HG02852 (cell line): ENCODE measurements around the gene IRF2BP2.

Experiments used
- ATAC-seq: cut with Tn5 transposase; IDR thresholded peaks from one replicate; pipeline ENCODE4 v1.9.1; 2021; ENCODE audit warnings: mild to moderate bottlenecking, moderate library complexity; ENCODE audit not compliant: unreplicated experiment

The IRF2BP2 gene

DNA sequence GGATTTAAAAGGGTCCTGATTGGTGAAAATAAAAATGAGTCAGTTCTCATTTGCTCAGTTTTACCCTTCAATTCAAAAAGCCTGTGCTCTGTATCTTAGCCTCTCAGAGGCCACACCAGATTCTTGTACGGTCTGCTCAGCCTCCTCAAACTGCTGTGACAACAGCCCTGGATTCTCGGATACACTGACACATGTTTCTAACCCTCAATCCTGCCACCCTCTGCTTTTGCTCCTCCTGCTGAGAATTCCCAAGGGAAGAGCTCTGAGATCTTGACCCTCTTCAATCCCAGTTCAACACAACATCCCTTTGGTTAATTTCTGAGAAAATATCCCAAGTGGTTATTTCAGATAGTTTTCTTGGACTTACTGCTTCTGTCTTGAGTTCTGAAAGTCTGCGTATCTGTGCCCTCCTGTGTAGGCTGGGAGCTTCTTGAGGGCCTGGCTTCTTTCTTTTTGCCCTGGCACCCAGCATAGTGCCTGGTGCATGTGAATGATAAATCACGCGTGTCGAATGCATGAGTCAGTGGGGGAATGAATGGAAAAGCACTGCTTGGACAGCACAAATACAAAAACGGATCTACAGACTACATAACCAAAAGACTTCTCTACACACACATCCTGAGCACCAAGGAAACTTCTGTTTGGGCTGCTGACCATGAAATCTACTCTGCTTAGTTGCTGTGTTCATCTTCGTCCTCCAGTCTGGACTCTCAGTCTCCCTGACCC is 24.5 kb downstream of the IRF2BP2 start:
- no peak for ATAC-seq

DNA sequence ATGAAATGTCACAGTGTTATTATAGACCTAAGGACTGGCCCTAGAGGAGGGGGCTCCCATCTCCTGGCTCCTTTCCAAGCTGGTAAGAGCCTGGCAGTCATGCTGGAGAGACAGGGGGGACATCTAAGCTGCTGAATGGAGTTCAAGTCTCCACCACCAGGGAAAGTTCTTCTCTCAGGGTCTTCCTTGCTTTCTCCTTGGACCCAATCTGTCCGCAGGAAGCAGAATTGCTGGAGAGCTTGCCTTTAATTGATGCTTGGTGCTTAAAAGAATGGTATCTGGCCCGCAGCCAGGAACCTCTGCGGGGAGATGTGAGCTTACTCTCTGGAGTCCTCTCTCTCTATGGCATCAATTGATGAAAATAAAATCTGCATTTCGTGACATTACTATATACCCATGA is 25.1 kb downstream of the IRF2BP2 start:
- ATAC-seq, result no peak

DNA sequence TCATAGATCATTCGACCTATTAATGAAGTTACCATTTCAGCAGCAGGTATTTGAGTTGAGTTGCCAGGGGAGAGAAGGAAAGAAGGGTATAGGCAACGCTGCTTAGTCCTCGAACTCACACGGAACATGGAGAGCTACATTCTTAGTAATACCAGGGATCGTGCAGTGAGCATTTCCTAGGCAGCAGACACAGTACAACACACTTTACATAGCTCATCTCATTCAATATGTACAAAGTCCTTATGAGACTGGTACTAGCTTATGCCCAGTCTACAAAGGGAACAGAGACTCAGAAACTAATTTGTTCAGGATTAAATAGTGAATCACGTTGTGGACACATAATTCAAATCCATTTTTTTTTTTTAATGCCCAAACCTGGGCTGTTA is 25.6 kb downstream of the IRF2BP2 start:
- no peak for ATAC-seq

DNA sequence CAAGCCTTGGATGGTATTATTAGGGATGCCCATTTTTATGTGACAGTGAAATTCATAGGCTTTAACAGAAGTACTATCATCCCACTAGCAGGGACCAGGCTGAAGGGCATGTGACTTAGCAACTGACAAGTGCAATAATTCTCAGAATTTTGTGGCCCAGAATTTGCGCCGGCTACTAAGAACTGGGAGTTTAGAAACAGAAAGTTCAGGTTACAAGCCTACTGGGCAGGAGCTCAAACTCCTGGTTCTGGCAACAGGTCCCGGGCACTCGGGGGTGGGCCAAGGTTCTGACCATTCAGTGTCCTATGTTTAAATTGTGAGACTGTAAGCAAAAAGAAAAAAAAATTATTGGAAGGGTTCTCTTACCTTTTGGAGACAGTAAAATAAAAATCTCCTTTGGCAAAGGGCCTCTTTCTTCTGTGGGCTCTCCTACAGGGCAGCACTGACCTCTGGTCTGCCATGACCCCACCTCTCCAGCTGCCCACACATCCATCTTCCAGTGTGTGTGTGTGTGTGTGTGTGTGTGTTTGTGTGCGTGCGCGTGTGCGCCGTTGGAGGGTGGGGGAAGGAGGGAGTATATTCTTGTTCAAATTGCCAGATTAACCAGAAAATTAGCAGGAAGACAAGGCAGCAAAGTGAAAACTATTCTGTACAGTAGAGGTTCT is 26.1 kb downstream of the IRF2BP2 start:
- ATAC-seq, result no peak

DNA sequence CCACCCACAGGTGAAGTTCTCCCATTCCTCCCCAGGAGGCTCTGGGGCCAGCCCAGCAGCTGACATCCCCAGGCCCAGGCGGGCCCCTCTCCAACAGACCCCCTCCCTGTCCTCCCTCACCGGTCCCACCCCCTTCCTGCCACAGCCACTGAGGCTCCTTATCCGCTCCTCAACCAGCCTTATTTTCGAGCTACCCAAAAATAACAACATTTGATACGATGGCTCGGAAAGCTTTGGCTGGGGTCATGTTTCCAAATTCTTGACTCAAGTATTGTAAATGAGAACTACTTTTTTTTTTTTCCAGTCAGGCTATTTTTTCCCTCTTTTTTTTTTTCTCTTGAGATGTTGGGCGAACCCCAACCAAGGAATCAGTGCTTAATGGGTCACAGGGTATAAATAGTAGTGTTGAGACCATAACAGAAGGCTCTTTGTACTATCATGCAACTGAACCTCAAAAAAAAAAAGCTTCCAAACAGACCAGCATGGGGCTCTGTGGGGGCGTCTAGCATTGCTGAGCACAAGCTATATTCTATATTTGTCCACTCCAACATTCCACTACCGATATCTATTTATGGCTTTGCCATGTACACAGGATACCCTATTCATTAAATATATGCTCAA is 27.2 kb downstream of the IRF2BP2 start:
- no peak for ATAC-seq

DNA sequence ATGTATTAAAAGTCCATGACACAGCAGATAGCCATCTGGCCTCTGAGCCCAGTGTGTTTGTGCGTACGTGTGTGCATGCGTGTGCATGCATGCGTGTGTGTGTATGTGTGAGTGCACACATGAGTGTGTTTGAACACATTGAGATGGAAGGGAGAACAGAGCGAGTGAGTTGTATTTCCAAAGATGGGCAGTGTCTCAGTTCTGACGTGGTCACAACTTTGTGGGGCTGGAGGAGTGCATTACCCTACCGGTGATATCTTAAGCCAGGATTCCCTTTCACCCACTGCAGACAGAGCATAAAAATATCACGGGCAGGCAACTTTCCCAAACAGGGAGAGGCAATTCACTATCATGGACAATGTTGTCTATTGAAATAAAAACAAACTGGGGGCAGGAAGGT is 27.8 kb downstream of the IRF2BP2 start:
- ATAC-seq, result no peak

DNA sequence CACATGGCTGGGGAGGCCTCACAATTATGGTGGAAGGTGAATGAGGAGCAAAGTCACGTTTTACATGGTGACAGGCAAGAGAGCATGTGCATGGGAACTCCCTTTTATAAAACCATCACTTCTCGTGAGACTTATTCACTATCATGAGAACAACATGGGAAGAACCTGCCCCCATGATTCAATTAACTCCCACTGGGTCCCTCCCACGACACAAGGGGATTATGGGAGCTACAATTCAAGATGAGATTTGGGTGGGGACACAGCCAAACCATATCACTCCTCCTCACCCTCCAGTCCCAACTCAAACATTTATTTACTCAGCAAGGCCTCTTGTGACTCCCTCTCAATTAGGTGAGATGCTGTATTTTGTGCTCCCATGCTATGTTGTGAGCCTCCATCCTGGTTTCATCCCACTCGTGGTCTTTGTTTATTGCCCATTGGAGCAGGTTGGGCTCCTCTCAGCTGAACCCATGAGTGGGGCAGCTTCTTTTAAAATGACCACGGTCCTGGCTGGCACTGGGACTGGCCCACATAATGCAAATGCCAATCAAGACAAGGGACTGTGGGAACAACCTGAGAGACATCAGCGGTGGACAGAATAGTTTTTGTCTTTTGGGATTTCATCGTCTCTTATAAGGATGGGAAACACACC is 28.8 kb downstream of the IRF2BP2 start:
- ATAC-seq, result no peak

DNA sequence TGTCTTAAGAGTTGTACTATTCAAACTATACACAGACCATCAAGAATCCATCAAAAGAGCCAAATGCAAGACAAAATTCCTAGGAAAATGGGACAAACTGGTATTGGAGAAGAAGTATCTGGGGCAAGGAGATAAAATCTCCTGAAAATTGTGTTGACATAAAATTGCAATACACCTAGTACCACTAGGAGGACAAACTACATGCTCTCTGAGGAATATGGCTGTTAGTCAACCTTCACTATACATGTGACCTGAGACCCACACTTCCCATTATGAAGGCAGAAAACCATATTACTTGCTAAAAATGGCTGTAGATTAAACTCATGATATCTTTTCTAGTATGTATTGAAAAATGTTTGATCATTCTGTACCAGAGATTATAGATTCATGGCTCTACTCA is 30.0 kb downstream of the IRF2BP2 start:
- no peak for ATAC-seq

DNA sequence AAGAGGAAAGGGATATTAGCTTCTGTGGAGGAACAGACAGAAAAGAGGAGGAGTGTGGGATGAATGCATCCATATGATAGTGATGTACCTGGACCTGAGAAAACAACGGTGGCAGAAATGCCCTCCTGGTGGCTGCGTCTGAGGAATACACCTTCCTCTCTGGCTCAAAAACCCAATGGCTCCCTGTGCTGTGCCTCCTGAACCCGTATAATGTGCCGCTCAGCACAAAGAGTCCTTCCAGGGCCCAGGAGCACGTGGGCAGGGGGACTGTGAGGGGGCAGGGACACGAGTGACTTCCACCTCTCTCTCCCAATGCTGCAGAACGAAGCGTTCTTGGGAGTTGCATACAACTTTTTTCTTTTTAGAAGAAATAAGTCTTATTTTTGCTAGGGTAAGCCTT is 31.2 kb downstream of the IRF2BP2 start:
- no peak for ATAC-seq

DNA sequence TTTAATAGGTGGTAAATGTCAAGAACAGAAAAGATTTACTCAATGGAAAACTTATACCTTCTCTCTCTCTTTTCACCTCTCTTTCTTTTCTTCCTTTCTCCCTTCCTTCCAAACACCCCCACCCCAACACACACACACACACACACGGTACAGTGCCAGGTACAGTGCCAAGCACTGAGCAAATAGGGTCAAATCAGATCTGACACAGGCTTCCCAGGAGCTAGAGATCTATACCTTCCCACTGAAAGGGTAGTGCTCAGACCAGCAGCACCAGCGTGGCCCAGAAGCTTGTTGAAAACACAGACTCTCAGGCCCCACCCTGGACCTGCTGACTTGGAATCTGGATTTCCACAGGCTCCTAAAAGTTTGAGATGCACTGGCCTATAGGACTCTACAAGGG is 31.9 kb downstream of the IRF2BP2 start:
- no peak for ATAC-seq

DNA sequence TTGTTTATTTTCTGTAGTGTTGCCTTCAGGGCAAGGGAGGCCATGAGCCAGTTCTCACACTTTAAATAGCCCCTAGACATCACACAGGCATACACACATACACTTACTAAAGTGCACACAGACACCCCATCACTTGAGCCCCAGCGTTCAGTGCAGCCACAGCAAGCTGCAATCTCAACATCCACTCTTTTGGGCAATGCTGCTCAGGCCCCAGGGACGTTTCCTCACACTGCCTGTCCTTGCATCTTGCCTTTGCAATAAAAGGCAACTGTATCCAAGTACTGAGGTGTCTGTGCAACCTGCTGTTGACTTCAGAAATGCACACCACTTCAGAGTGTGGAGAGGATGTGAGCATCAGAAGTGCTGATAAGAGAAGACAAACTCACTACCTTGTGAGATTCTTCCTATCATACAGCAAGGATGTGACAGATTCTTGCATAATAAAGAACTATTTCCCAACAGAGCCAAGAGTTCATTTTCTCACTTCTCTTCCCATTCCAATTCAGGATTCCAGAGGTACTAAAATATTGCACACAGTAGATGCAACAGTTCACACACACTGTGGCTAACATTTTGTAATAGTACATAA is 36.2 kb downstream of the IRF2BP2 start:
- ATAC-seq, result no peak

DNA sequence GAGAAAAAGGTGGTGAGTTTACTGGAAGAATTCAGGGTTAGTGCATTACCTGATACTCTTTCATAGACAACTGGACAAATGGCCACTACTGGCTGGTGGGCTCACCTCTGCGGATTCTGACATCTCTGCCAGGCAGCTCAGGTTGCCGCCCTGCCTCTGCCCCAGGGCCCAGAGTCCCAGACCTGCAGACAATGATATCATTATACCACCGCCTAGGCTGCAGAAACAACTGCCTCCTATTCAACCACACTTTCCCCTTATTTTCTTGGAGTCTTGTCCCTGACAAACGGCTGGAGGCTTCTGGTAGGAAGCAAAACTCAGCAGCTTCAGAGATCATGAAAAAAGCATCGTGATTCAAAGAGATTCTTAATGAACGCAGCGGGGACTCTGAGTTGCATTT is 37.0 kb downstream of the IRF2BP2 start:
- no peak for ATAC-seq

DNA sequence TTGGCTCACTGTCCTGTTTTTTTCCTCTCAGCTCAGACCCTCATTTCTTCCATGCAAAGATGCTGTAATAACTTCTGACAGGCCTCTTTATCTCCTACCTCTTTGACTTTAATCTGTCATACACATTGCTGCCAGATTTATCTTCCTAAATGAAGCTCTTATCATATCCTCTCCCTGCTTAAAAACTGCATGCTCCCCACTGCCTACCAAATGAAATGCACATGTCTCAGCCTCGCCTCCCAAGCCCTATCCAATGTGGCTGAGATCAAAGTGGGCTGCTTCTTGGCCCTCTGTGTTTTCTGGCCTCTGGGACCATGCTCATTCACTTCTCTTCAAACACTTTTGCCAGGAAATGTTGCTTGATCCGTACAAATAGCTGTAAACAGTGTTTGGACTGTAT is 38.3 kb downstream of the IRF2BP2 start:
- no peak for ATAC-seq

DNA sequence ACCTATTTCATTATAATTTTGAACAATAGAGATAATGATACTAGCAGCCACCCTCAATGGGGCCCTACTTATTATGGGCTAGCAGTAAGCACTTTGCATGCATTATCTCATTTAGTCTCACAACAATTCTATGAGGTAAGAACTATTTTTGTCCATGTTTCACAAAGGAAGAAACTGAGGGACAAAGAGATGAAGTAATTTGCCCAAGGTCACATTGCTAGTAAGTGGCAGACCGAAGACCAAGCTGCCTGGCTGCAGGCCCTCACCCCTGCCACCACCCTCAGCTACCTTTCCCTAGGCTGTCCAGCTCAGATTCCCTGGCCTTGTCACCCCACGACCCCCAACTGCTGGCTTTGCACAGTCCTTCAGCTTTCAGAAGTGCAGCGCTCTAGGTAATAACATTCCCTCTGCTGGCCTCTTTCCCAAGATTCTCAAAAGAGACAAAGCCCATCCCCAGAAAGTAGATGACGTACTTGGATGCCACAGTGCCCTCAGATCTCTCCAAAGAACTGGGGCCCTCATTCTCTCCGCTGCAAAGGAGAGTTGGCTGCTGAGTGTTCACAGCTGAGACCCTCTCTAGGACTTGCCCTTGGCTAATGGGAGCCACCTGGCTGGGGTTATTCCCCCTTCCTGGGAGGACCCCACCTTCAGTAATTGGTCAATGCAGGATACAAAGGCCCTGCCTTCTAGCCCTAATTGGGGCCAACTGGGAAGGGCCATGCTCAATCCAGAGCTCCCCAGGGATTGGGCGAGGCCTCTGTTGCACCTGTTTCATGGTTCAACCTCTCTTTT is 39.5 kb downstream of the IRF2BP2 start:
- no peak for ATAC-seq

DNA sequence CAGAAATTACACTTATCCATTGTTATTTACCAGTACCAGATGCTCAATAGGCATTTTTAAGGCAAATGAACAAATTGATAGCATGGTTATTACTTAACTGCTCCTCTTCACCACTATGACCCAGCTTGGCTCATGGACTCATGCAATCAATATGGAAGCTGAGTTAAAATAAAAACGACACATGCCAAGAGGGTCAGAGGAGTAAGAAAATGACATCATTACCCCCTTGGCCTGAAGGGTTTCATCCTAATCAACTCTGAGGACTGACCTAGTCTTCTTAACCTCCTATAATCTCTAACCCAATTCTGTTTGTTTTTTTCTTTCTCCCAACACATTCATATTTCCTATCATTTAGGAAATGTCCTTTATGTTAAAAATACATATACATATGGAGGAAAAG is 41.6 kb downstream of the IRF2BP2 start:
- no peak for ATAC-seq

DNA sequence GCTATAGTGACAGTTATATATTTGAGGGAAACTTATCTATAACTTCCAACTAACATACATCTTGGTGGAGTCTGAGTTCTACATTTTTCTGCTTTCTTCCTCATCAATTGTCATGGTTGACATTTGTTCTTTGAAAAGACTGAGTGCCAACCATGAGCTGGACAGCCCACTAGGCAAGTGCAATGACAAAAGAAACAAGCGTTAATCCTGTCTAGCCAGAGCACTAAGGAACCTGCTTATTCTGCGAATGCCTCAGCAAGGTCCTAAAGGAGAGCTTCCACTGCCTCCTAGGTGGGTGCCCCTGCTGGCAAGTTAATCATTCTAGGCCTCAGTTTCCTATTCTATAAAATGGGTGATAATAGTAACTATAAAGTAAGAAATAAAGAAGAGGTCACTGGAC is 44.8 kb downstream of the IRF2BP2 start:
- ATAC-seq, result no peak

DNA sequence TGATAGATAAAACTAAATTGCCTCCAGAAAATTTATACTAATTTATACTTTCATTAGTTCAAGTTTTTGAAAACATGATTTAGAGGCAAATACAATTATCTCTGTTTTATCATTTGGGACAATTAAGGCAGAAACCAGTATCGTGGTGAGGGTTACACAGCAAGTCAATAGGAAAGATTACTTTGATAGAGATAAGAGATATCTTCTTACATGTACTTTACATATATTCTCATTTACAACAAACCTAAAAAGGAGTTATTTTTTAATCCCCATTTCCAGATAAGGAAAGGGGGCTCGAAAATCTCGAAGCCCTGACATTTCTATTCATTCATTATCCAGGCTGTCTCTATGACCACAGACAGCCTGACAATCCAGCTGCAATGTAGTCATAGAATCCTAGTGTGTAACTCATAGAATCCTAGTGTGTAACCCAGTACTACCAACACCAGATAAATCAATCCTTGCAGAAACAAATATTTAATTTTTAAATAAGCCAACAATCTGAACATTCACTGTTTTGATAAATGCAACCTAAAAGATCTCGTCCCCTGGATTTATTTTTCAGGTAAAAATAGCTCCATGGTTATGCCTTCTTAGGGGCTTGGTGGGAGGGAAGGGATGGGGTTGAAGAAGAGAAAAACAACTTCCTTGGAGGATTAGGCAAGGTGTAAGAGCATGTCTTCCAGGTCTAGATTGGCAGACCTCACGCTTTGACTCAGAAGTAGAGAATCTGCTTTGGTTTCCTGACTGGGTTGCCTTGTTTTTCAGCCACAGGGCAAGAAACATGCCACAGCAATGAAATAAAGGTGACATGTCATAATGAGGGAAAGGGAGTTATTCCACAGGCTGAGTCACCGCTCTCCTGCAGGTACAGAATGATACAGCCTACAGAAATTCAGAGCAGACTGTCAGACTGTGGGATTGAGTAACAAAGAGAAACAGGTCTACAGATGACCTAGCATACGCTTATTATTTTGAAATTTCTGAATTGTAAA is 45.6 kb downstream of the IRF2BP2 start:
- no peak for ATAC-seq

DNA sequence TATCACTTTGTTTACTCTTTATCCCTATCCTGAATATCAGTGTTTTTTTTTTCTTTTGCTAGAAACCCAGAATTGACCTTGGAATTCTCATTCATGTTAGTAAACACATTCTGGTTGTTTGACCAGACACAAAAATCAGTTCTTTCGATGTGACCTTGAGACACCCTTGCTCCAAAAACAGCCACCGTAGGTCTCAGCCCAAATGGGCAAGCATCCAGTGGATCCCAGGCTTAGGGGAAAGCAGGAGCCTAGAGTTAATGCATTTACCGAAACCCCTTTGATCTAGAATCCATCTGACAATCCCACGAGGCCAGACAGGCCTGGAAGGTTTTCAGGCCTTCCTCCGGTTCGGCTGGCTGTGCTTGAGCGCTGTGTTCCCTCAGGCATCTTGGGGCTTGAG is 47.6 kb downstream of the IRF2BP2 start:
- ATAC-seq, result no peak

DNA sequence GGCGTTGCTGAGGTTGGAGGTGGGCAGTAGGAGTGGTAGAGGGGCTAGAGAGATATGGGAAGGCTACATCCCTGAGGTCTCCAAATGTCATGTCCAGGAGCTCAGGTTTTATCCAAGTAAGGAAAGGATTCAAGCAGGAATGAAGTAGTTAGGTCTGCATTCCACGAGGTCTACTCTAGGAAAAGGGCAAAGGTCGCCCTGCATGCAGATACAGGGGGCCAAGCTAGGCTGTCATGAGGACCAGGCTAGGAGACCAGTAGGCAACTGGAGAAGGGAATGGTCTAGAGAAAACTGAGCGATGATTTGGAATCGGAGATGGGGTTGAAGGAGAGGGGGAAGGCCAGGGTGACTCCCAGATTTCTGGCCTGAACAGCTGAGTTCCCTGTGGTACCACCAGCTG is 48.7 kb downstream of the IRF2BP2 start:
- no peak for ATAC-seq
